Hepatic stellate cell (primary cell): ENCODE data around the gene ZBTB40.

Experiments used
- DNase-seq: peaks from one replicate; pipeline ENCODE4 v3.0.0; 2011; ENCODE audit warnings: low spot score

Gene ZBTB40

GRCh38 chr1:22465671-22466070, 14.0 kb downstream of the ZBTB40 start:
- DNase-seq: no peak

GRCh38 chr1:22470227-22470626, 18.6 kb downstream of the ZBTB40 start:
- DNase-seq: no peak

- no peak for DNase-seq
Observed at GRCh38 chr1:22471078-22471477, 19.4 kb downstream of the ZBTB40 start.

GRCh38 chr1:22471610-22472009, 20.0 kb downstream of the ZBTB40 start:
- no peak for DNase-seq

GRCh38 chr1:22472596-22472995, 20.9 kb downstream of the ZBTB40 start:
- DNase-seq: no peak

GRCh38 chr1:22473952-22474351, 22.3 kb downstream of the ZBTB40 start:
- DNase-seq: no peak

- DNase-seq: no peak
Observed at GRCh38 chr1:22476566-22476965, 24.9 kb downstream of the ZBTB40 start.

GRCh38 chr1:22483121-22483520, 31.5 kb downstream of the ZBTB40 start:
- DNase-seq: no peak

GRCh38 chr1:22484706-22485345, 33.2 kb downstream of the ZBTB40 start:
- no peak for DNase-seq

- no peak for DNase-seq
Observed at GRCh38 chr1:22485431-22485830, 33.8 kb downstream of the ZBTB40 start.

GRCh38 chr1:22487781-22488180, 36.1 kb downstream of the ZBTB40 start:
- DNase-seq: no peak

- DNase-seq: no peak
Observed at GRCh38 chr1:22488319-22488718, 36.7 kb downstream of the ZBTB40 start.

GRCh38 chr1:22489278-22489677, 37.6 kb downstream of the ZBTB40 start:
- no peak for DNase-seq

- no peak for DNase-seq
Observed at GRCh38 chr1:22489823-22490222, 38.2 kb downstream of the ZBTB40 start.

- no peak for DNase-seq
Observed at GRCh38 chr1:22490309-22490708, 38.7 kb downstream of the ZBTB40 start.

GRCh38 chr1:22491995-22492715, 40.5 kb downstream of the ZBTB40 start:
- no peak for DNase-seq

- no peak for DNase-seq
Observed at GRCh38 chr1:22494144-22494543, 42.5 kb downstream of the ZBTB40 start.

GRCh38 chr1:22494943-22495579, 43.4 kb downstream of the ZBTB40 start:
- DNase-seq: no peak

GRCh38 chr1:22496536-22497160, 45.0 kb downstream of the ZBTB40 start:
- DNase-seq: no peak

GRCh38 chr1:22498463-22498862, 46.8 kb downstream of the ZBTB40 start:
- DNase-seq: no peak

- no peak for DNase-seq
Observed at GRCh38 chr1:22500058-22500457, 48.4 kb downstream of the ZBTB40 start.

GRCh38 chr1:22500471-22500870, 48.8 kb downstream of the ZBTB40 start:
- no peak for DNase-seq

GRCh38 chr1:22502202-22502601, 50.6 kb downstream of the ZBTB40 start:
- DNase-seq: no peak
